ENCODE data around the gene RCVRN.

Gene RCVRN

DNA sequence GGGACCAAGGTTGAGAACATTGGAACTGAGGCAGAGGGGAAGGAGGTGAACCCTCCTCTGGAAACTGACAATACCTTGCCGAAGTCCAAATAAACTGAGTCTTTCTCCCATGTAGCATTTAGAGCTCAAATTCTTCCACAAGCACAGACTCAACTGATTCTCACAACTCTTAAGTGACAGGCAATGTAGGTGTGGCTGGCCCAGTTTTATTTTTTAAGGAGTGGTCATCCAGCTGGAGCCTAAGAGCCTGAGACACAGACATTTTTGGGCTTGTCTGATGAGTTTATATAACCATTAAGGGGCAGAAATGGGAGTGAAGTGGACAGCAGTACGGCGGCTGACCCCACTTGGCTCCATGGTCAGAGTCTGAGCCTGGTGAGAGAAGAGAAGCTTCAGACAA, 10.8 kb downstream of the RCVRN start:
- DNase-seq: no peak

DNA sequence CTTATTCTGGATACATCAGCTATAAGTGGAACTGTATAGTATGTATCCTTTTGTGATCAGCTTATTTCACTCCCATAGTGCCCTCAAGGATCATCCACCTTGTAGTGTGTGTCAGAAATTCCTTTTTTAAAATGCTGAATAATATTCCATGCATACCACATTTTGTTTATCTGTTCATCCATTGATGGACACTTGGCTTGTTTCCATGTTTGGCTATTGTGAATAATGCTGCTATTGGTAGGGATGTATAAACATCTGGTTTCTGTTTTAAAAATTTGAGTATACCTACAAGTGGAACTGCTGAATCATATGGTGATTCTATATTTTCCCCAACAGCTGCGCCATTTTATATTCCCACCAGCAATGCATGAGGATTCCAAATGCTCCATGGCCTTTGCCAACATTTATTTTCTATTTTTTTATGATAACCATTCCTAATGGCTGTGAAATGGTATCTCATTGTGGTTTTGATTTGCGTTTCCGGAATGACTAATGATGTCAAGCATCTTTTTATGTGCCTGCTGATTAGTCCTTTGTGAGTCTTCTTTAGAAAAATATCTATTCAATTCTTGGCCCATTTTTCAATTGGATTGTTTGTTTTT, 11.6 kb downstream of the RCVRN start:
- no peak for DNase-seq

DNA sequence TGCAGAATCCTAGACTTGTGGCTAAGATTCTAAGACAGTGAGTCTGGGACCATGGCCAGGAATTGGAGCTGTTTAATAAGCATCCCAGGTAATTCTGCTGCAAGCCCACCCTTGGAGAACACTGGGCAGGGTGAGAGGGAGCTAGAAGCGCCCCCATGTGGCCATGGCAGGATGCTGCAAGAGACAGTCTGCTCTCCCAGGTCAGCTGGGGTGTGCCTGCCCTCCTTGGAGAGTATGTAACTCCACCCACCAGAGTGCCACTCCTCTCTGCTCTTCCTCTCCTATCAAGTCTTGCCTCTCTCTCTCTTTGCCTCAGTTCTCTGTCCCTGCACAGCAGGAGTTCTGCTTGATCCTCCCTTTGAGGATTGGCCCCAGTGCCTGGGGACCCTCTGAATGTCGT, 14.9 kb downstream of the RCVRN start:
- DNase-seq: peak; percentile 91

DNA sequence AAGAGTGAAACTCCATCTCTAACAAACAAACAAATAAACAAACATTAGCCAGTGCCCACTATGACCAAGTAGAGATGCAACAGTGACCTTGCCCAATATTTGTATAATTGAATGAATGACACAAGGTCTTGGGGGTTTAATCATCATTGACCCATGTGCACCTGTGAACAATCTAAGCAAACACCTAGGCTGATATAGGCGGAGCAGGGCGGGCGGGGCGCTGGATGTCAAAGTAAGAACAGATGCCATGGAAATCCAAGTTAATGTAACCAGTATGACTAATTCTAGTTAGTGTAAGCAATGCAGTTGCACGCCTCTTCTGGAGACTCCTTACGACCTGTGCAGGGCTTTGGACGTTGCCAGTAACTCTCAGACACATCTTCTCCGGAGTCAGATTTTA, 17.6 kb downstream of the RCVRN start:
- DNase-seq: no peak

DNA sequence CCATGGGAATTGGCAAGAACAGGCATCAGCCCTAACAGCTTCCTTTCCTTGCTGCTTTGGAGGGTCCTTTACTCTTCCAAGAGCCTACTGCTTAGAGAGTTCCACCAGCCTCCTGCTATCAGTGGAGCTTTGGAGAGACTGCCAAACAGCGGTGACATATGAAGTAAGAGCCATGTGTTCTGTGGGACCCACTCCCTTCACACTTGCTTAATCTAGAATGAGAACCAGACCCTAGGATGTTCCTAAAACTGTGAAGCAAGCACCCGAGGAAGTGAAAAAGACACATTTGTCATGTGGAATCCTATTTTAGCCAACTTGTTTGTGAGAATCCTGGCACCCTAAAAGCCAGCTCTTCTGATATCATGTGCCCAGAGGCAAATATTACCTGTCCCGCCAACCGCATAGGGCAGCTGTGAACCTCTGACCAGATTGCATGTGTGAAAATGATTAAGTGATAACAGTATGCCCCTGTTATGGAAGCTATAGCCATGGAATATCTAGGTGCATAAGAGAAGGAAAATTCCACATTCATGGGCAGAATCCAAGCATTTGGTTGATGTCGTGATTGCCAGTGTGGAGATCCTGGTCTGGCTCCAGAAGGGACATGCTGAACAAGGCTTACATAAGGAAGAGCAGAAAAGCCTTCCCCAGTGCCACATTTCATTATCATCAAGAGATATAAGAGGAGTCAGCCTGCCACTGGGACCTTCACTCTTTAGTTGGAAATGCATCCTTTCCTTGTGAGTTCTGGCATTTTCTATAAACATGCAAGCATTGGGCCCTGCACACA, 18.7 kb downstream of the RCVRN start:
- DNase-seq: no peak

DNA sequence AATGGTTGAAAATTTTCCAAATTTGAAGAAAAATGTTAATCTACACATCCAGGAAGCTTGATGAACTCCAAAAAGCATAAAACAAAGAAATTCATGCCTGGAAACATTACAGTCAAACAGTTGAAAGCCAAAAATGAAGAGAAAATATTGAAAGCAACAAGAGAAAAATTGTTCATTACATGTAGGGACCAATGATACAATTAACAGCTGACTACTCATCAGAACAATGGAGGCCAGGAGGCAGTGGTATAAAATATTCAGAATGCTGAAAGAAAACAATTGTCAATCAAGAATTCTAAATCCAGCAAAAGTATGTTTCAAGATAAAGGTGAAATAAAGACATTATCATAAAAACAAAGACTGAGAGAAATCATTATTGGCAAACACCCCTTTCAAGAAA, 21.6 kb downstream of the RCVRN start:
- no peak for DNase-seq

DNA sequence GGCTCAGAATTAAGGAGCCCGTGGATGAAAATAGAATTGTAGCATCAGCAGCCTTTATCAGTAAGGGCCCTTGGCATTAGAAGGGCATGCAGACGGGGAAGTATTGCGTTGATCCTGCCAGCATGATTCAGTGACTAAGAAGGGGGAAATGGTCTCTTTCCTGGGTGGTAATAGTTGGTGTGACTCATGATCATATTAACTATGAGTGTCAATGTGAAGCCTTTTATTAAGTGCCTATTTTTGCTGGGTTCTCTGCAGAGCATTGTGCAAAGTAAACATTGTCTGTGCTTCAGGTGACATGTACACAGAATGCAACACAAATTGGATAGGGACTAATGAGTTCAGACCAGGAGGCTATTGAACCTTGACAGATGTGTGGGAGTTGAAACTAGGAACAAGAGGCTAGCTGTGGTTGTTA, 24.5 kb downstream of the RCVRN start:
- no peak for DNase-seq

DNA sequence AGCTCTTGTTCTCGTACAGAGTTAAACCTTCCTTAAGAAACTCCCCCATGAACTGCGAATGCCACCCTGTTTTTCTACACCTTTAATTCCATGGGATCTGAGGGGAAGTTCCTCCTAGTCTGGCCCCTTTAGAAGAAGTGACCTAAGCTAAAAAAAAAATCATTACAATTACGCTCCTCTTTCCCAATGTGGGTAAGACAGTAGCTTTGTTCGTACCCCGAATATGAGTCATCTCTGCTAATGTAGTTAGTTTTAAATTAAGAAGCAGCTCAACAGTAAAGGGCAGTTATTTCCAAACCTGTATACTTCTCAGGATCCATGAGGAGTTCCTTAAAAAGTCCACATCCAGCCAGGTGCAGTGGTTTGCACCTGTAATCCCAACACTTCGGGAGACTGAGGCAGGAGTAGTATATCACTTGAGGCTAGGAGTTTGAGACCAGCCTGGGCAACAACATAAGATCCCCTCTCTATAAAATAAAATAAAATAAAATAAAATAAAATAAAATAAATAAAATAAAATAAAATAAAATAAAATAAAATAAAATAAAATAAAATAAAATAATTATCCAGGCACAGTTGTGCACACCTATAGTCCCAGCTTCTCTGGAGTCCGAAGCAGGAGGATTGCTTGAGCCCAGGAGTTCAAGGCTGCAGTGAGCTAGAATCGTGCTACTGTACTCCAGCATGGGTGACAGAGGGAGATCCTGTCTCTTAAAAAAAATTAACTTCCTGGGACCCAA, 26.1 kb downstream of the RCVRN start:
- DNase-seq: no peak

DNA sequence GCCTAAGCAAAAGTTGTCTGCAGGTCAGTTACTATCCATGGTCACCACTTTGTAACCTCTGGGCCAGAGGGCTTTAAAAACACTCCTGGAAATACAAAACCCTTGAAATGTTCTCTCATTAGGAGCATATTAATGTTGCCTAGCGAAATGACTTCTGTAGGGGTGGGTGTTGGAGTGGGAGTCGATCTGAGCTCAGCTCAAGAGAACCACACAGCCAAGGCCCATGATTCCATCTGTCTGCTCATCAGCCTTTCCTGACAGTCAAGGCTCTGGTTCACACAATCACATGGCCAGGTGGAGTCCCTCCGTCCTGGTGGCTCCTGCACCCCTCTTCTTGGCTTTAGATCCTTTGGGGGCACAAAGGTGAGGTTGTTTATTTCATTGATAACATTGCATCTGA, 26.7 kb downstream of the RCVRN start:
- DNase-seq: no peak

DNA sequence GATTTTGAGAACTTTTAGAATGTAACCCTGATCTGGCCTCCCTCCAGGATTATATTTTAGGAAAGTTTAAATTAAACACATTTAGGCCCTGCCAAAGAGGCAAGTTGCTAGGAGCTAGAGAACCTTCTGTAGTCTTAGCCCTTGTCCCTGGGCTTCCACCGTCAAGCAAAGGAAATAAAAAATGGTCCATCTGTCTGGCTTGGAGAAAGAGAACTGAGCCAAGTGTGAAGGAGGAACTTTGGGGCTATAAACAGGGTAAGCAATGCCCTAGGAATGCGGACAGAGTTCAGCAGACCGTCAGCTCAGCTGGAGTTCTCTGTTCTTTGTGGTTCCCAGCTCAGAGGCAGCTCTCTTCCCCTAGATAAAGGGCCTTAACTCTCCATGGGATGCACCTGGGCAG, 29.6 kb downstream of the RCVRN start:
- DNase-seq: peak; percentile 67

DNA sequence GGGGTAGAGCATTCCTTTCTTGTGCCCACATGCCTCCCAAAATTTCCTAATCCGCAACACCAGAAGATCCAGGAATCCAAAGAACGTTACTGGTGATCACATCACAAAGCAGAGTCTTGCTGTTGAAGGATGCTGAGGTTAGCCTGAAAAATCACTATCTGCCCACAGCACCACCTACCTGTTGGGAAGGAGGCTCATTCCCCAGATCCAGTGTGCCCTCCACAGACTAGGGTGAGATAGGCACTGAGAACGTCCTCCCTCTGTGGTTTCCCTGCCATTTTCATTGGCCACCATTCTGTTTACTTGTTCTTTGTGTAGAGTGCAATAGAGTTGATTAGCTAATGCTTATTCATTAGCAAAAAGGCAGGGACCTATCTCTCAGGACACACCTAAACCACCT, 30.3 kb downstream of the RCVRN start:
- no peak for DNase-seq

DNA sequence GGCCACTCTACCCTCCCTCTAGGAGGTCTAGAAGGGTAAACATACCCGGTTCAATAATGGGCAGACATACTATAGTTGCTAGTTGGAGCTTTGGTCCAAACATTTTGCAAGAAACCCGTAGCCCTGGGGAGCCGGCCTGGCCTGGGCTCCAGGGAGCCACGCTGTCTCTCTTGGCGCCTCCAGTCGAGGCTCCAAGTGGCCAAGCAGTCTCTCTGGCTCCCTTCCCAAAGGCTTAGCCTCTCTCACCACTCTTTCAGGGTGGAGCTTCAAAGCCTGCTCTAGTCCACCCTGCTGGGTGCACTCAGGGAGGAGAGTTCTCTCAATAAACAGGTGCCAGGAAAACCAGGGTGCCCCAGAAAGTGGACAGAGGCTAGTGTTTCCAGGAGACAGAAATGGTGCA, 32.2 kb downstream of the RCVRN start:
- DNase-seq: peak; percentile 39

DNA sequence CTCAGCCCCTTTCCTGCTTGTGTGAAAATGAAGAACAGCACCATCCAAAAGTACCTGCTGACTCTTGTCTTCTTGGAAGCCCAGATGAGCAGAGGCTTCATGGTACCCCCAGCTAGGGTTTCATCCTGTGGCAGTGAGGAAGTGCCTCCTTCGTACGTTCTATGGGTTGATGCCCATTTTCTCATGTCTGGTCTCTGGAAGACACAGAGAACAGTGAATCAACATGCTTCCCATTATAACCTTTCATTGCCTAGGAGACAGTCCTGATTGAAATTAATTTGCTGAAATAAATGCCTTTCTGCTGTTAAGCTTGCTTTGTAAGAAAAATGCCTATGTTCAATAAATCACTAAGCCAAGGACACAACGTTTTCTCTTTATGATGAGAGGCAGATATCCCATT, 36.5 kb downstream of the RCVRN start:
- no peak for DNase-seq

DNA sequence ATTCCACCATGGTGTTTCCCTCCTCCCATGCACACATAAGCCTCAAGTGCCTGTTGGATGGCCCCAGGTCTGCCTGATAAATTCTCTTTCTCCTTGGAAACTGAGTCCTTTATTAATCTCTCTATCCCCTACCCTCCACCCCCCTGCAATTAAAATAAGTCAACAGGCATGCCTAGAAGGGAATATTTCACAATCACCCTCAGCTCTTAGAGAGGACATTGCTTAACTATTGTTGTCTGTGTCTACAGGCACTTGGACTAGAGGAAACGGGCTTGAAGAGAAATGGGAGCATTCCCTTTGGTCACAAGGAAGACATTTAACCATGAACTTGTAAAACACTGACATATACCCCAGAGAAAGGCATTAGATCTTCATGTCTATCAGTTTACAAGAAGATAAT, 39.5 kb downstream of the RCVRN start:
- no peak for DNase-seq

DNA sequence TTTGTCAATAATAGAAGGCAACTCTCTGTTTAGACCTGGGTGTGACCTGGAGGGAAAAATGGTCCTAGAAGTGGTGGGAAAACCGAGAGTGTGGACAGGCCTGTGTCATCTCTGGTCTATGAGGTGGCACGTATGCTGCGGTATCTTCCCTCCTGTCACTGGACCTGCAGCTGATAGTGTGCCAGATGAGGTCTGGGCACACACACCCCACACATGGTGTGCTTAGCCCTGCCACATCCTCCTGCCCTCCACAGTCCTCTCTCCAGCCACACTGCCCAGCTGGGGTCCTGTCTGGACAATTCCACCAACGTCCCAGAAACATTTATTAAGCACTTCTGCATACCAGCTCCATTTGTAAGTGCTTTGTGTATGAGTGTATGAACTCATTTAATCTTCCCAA, 42.1 kb downstream of the RCVRN start:
- DNase-seq: no peak

DNA sequence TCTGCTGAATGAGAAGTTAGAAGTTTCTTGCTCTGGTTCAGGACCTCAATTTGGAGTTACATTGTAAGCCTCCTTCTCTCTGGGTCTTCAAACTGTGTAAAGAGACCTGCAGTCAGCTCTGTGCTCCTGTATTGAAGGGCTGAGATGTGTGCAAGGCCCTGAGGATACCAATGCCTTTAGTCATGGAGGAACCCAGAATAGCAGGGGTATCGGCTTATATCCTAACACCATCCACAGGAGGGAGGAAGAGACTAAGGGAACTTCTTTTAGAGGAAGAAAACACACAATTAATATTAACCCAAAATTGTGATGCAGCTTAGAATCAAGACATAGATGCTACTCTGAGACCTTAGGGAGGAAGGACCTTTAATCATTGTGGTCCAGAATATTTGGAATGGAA, 42.9 kb downstream of the RCVRN start:
- DNase-seq: peak; percentile 37

DNA sequence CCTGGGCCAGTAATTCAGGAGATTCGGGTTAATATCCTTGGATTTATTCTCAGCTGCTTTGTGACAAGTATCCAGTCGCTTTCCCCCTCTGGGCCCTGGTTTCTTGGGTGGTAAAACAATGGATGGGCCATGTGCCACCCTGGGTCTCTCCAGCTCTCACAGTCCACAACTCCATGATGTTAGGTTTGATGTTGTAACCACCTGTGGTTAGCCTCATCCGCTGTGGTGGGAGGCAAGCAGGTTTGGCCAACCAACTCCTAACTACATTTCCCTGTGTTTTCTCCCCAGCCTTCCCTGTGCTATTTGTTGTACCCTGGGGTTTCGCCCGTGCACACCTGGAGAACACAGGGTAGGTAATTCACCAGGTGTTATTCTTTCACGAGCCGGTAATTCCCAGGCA, 44.2 kb downstream of the RCVRN start:
- DNase-seq: peak; percentile 21

DNA sequence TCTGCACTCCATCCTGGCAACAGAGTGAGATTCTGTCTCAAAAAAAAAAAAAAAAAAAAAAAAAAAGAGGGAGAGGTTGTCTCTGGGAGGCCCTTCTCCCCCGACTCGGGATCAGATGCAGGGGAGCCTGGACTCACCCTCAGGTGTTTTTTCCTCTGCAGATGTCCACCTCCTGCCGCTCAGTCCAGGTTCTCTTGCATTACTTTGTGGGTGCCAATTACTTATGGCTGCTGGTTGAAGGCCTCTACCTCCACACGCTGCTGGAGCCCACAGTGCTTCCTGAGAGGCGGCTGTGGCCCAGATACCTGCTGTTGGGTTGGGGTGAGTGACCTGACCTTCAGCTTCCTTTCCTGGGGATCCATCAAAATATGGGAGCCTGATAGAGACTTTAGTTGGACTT, 45.3 kb downstream of the RCVRN start:
- DNase-seq: peak; percentile 18

DNA sequence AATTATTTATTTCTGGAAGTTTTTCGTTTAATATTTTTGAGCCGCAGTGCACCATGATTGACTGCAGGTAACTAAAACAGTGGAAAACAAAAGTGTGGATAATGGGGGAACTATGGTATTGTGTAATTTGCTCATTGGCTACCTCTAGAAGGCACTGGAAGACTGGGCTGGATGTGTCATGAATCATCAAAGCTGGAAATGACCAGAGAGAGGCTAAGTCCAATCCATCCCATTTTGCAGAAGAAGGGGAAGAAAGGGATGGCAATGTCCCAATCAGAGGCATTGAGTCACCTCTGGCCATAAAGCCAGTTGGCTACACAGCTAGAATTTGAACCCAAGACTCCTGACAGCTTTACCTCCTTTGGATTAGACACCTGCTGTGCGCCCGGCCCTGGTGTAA, 50.0 kb downstream of the RCVRN start:
- no peak for DNase-seq

DNA sequence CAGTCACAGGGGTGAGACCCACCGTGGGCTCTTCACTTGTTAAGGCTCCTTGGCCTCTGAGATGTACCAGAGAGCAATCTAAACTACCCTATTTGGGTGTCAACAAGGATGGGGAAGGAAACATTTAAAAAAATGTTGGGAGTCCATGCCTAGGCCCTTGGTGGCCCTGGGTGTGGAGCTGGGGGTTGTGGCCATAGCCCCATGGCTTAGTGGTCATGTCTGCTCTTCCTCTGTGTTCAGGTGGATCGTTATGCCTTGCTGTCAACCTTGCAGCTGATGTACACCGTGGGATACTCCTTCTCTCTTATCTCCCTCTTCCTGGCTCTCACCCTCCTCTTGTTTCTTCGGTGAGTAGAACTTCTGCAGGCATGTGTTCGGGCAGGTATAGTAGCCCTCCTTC, 50.8 kb downstream of the RCVRN start:
- DNase-seq: peak; percentile 24

DNA sequence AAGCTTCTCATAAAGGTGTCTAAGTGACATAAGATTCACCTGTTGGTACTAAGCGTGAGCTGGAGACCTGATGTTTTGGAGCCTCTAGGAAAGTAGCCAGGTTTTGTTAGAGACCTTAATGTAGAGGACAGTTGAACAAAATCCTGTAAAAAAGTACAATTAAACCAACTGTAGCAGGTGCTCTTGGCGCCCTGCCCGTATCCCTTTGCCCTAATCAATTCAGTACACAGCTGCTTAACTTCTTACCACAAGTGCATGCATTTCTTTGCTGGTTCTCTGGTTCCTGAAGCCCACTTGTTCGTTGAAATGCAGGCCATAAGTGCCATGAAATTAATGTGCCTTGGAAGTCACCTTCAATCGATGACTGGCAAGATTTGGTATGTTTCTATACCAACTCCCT, 54.9 kb downstream of the RCVRN start:
- peak; percentile 5 for DNase-seq

All from islet precursor cell (in vitro differentiated cells).